HG03342 (cell line): ENCODE results near the gene CEMP1.
"Not testable (repeated sequence)": the region's sequence is repeated elsewhere in the genome, so short reads cannot be mapped to it uniquely, and the experiment has no call there.

Experiments
- ATAC-seq: cut with Tn5 transposase; IDR thresholded peaks from one replicate; pipeline ENCODE4 v1.9.1; 2021; ENCODE audit warnings: mild to moderate bottlenecking, moderate library complexity; ENCODE audit not compliant: unreplicated experiment

CEMP1 gene

DNA sequence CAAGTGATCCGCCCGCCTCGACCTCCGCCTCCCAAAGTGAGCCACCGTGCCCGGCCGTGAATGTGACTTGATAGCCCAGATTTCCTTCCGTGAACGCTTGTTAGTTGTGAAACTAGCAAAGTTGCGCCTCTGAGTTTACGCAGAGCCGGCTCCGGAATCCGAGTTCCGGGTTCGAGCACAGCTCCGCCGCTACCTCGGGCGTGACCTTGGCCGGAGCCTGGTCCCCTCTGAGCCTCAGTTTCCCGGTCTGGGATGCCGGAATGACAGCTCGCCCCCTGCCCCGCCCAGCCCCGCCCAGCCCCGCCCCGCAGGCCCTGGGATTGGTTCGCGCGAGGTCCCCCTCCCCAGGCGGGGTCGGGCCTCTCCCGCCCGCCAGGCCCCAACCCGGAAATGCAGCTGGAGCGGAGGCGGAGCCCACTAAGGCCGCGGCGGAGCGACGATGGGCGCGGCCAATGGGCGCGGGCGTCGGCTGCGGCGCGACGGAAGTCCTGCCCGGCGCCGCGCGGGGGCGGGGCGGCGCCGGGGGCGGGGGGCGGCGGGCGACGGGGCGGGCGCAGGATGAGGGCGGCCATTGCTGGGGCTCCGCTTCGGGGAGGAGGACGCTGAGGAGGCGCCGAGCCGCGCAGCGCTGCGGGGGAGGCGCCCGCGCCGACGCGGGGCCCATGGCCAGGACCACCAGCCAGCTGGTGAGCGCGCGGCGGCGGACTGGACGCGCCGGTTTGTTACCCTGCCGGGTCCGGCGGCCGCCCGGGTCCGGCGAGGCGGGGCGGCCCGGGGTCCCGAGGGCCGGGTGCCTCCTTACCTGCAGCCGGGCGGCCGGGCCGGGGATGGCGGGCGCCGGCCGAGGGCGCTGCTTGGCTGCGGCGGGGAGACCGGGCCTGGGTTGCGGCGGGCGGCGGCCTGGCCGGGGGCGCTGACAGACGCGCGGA lies 6.5 kb upstream of the CEMP1 start, which contains the start of gene PDPK1:
Gene PDPK1 (plus strand): TSS at position 571 of the 929 bp plus-strand sequence. CDS start 92 bp downstream, at position 663.
- ATAC-seq: peak; percentile 74

- no peak for ATAC-seq
Observed at GRCh38 chr16:2535625-2536013, 4.4 kb upstream of the CEMP1 start.

- not testable (repeated sequence) for ATAC-seq
Observed at GRCh38 chr16:2534335-2534734, 3.1 kb upstream of the CEMP1 start.

GRCh38 chr16:2533912-2534311 lies 2.7 kb upstream of the CEMP1 start:
- no peak for ATAC-seq

GRCh38 chr16:2533142-2533755 lies 2.0 kb upstream of the CEMP1 start:
- not testable (repeated sequence) for ATAC-seq

- no peak for ATAC-seq
Observed at GRCh38 chr16:2532494-2533141, 1.4 kb upstream of the CEMP1 start.

DNA sequence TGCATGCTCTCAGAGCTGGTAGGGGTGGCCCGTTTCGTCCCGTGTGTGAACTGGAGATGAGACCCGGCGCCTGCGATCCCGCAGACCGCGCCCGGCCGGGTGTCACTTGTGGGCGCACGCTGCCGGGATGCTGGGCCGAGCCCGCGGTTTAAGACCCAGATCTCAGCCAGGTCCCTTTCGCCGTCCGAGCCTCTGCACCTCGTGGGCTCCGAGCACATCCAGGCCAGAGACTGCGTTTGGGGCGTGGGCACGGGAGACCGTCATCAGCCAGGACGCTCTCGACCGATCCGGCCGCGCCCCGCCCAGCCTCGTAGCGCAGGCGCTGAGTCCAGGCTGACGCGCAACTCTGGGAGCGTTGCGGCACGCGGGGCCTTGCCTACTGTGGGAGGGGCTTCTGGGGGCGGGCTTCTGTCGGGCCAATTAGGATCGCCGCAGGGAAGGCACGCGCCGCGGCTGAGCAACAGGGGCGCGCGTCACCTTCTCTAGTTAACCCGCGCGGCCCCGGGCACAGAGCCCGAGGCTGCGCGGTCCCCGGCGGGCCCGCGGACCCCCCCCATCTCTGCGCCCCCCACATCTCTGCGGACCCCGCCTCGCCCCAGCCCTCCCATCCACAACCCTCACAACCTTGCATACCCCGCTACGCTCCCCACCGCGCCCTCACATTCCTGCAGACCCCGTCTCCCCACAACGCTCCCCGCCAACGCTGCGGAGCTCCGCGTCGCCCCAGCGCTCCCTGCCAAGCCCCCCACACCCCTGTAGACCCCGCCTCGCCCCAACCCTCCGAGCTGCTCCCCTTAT lies 687 bp upstream of the CEMP1 start:
- ATAC-seq: peak; percentile 79

DNA sequence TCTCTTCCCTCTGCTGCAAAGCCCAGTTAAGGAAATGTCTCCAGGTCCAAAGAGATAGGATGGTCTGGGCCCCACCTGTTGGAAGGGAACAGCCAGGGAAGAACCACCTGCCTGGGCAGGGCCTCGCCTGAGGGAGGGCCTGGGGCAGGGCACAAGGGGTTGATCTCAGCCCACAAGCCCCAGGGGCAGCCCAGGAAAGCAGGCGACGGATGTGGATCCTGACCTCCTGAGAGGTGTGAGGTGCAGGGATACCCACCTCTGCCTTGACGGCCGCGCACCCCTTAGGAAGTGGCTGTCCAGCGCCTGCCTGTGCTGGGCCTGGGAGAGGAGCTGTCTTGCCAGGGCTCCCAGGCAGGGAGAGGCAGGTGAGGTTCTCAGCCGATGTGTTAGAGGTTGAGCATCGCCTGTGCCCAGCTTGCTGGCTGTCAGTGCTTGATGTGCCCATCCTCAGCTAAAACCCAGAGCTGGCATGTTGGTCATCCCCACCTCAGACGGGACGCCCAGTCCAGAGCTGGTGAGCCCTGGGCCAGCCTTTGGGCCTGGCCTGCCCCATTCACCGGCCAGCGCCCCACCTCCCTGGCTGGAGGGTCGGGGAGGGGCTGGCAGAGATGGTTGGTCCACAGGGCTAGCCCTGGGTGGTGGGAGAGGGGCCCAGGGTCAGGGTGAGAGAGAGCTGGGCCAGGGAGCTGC lies 434 bp downstream of the CEMP1 start:
- no peak for ATAC-seq

DNA sequence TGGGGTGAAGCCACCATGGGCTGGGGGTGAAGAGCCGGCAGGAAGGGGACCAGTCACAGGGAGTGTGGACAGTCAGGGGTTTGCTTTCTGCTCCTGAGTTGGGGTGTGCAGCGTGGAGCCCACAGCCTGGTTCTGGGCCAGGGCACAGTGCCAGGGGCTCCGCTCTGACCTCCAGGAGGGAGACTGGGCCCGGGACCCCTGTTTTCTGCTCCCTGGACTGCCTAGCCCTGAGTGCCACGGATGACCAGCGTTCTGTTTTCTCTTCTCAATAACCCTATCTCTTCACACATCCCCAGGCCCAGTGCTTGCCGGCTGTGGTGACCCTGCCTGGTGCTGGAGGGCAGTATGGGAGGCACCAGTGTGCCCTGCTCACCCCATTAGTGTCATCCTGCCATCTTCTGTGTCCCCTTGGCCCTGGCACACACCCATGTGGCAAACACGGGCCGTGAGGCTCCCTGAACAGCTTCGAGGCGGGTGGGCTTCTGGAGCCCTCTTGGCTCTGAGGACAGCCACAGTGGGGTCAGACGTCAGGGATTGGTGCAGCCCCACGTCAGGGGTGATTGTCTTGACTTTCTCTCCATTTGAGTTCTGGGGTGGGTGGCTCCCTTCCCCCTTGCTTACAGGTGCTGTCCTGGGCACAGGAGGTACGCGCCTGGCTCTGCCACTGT lies 1.1 kb downstream of the CEMP1 start:
- ATAC-seq: no peak

- no peak for ATAC-seq
Observed at GRCh38 chr16:2529061-2529931, 1.9 kb downstream of the CEMP1 start.

GRCh38 chr16:2528161-2529060 lies 2.8 kb downstream of the CEMP1 start:
- ATAC-seq: no peak

DNA sequence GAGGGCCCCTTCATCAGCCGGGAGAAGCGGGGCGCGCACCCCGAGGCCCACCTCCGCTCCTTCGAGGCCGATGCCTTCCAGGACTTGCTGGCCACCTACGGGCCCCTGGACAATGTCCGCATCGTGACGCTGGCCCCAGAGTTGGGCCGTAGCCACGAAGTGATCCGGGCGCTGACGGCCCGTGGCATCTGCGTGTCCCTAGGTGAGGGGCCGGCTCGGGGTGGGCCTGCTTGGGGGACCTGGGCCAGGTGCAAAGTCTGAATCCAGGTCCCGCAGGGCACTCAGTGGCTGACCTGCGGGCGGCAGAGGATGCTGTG lies 3.5 kb downstream of the CEMP1 start:
- no peak for ATAC-seq

DNA sequence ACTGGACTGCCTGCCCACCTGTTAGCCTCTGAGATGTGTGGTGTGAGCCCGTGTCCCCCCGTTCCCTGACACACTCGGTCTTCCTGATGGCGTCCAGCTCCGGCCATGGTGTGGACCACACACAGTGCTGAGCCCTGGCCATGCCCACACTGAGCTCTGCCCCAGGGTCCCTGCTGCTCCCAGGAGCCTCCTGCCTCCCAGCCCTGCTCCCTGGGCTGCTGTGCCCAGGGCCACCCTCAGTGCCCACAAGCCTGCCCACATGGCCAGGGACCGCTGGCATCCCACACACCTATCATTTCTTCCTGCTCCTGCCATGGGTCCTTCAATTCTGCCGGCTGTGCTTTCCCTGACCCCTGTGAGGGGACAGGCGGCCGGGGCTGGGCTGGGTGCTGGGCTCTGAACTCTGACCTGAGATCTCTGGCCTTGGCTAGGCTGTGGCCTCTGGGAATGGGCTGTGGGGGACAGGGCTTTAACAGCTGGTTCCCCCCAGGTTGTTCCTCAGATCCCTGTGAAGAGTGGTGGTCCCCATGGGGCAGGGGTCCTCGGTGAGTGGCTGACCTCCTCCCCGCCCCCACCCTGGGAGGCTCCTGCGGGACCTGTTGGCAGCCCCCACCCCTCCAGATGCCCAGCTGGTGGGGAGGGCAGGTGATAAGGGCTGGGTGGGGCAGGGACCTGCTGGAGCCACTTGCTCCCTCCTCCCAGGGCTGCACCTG lies 4.0 kb downstream of the CEMP1 start:
- no peak for ATAC-seq

- ATAC-seq: no peak
Observed at GRCh38 chr16:2526135-2526534, 5.1 kb downstream of the CEMP1 start.

DNA sequence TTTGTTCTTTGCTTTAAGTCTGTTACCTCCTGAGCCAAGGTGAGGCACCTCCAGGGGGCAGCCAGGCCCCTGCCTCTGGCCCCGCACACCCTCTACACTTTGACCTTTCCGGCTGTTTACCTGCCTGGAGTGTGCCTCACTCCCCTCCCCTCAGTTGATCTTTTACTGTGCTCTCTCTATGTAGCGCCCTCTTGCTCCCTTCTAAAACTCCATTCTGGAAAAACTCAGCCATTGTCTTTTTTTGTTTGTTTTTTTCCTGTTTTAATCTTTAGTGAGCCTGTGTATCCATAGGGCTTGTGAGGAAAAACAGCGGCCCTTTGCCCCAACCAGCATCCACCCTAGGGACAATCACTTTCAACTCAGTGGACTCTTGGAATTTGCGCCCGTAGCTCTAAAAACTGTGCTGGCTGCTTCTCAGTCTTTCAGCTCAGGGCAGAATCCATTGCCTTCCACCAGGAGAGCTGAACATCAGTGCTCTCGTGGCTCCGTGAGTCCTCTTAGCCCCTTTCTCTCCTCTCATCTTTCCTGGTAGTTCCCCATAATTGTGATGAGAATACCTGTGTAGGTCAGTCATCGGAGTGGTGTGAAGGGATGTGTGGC lies 6.8 kb downstream of the CEMP1 start:
- no peak for ATAC-seq

DNA sequence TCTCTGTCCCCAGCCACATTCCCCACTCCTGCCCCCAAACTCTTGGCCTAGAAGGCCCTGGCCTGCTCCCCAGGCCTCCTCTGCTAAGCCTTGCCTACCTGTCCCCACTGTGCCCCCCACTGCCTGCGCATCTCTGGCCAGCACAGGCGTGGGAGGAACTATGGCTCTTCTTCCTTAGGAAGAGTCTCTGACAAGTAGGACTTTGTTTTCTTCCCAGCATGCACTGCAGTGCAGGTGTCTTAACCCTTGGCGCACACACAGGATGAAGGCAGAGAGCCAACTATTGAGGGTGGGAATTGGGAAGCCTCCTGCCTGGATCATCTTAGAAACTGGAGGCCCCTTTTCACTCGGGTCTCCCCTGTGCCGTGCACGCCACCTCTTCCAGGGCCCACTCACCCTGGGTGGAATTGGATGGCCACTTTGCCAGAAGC lies 7.4 kb downstream of the CEMP1 start:
- no peak for ATAC-seq
